ENCODE measurements around the gene MTARC2. TPM values are rescaled to one million over a fixed set of nuclear protein-coding genes. Genes with fewer than 3 reads are reported as not detected.

Gene MTARC2
- total and polyA plus RNA-seq, 2 donors (not counting 1 experiment from before 2014, with no cell fraction given) = 16.3 to 22.6 TPM

DNA sequence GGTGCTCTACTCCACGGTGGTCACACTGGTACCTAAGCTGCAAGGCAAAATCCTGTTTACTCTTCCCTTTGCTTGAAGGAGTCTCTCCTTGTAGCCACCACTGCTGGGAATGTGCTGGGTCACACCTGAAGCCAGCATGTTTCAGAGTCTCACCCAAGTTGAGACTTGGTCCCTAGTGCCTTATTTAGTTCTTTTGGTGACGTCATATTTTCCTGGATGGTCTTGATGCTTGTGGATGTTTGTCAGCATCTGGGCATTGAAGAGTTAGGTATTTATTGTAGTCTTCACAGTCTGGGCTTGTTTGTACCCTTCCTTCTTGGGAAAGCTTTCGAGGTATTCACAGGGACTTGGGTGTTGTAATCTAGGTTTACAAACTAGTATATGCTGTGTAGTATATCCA lies 5.6 kb upstream of the MTARC2 start:
- H3K4me3 Mint-ChIP-seq = no peak overlapping the region
- CTCF ChIA-PET = interaction anchor here (0.9 to 2.4 kb wide), 2 partner anchors 9 to 34 kb away, joined by 3 to 9 read pairs; no protein-coding TSS in a partner anchor
- no peak overlapping the region for H3K9ac ChIP-seq (ENCODE audit: low read length)
- no peak overlapping the region for H3K27ac Mint-ChIP-seq
- no peak overlapping the region for H2AFZ ChIP-seq (ENCODE audit: insufficient read depth, low read depth, low read length, poor library complexity, severe bottlenecking)
- DNase-seq = no peak
- H3K9me3 ChIP-seq (ENCODE audit: control extremely low read depth in 1 of 3, control insufficient read depth in 2 of 3, insufficient read depth in 1 of 3, low read length in 2 of 3) = no peaks in the 10 kb centered on the region
- H3K4me1 Mint-ChIP-seq = peaks cover 1% of the 10 kb centered on the region
- peaks cover 17% of the 10 kb centered on the region for H3K27me3 Mint-ChIP-seq
- ATAC-seq (ENCODE audit: low read depth) = no peak
- H3K4me3 ChIP-seq (ENCODE audit: control extremely low read depth in 1 of 5, extremely low read depth in 1 of 5, insufficient read depth in 1 of 5, low read depth in 2 of 5, low read length in 4 of 5) = no peak overlapping the region
- H3K9me3 Mint-ChIP-seq (ENCODE audit: insufficient read depth) = no peaks in the 10 kb centered on the region
- no peak overlapping the region for H3K27ac ChIP-seq (ENCODE audit: low read length in 2 of 2)
- peaks cover 0 to 15% (median 1%) of the 10 kb centered on the region in 4 experiments for H3K27me3 ChIP-seq (replicated peaks in 1 of 4; ENCODE audit: control extremely low read depth in 1 of 4, control insufficient read depth in 3 of 4, insufficient read depth in 4 of 4, low read length in 3 of 4)
- H3K4me2 ChIP-seq (replicated peaks; ENCODE audit: low read depth, low read length, poor library complexity, severe bottlenecking) = no peak overlapping the region
- TF ChIP-seq, protein P1, sequence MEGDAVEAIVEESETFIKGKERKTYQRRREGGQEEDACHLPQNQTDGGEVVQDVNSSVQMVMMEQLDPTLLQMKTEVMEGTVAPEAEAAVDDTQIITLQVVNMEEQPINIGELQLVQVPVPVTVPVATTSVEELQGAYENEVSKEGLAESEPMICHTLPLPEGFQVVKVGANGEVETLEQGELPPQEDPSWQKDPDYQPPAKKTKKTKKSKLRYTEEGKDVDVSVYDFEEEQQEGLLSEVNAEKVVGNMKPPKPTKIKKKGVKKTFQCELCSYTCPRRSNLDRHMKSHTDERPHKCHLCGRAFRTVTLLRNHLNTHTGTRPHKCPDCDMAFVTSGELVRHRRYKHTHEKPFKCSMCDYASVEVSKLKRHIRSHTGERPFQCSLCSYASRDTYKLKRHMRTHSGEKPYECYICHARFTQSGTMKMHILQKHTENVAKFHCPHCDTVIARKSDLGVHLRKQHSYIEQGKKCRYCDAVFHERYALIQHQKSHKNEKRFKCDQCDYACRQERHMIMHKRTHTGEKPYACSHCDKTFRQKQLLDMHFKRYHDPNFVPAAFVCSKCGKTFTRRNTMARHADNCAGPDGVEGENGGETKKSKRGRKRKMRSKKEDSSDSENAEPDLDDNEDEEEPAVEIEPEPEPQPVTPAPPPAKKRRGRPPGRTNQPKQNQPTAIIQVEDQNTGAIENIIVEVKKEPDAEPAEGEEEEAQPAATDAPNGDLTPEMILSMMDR (IDR thresholded peaks at IDR 0.05) = no peak
- TF ChIP-seq EZH2 (IDR thresholded peaks at IDR 0.05; ENCODE audit: borderline replicate concordance, insufficient read depth, low read depth, low read length, poor library complexity, severe bottlenecking) = no peak
- no peaks in the 10 kb centered on the region for H4K20me1 ChIP-seq (ENCODE audit: control insufficient read depth, insufficient read depth, low read length, poor library complexity, severe bottlenecking)
- peaks cover under 1 to 2% of the 10 kb centered on the region in 2 donors for H3K4me1 ChIP-seq (ENCODE audit: control insufficient read depth in 2 of 2, insufficient read depth in 2 of 2, low read length in 2 of 2)
- no peaks in the 10 kb centered on the region for H3K79me2 ChIP-seq (ENCODE audit: control insufficient read depth, insufficient read depth, low read length)
- WGBS (ENCODE audit: insufficient coverage) = 97% methylated on average over 2 of the region's 3 CpGs
- intact Hi-C loops (cut with micrococcal nuclease) = no loop called here
- POLR2A ChIA-PET = no interaction called here
- H3K36me3 ChIP-seq (replicated peaks in 1 of 2; ENCODE audit: control extremely low read depth in 1 of 2, control insufficient read depth in 1 of 2, extremely low read depth in 1 of 2, insufficient read depth in 2 of 2, low read length in 1 of 2) = no peaks in the 10 kb centered on the region

DNA sequence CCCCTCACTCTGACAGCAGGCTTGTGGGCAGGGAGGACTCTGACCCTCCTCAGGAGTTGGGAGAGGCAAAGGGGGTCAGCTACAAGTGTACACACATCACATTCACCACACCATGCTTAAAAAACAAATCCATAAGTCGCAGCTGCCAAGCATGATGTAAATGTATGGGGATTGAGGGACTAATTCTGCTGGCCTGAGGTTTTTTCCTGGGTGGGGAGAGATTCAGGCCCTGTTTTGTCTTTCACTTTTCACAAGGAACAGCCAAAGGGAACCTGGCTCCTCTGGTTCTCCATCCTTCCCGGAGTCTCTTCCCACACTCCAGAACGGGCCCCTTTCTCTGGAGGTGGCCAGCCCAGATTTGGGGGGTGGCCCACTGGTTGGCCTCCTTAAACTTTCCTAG lies 1.3 kb upstream of the MTARC2 start:
- TF ChIP-seq EZH2 (IDR thresholded peaks at IDR 0.05; ENCODE audit: borderline replicate concordance, insufficient read depth, low read depth, low read length, poor library complexity, severe bottlenecking) = no peak
- TF ChIP-seq, protein P1 (IDR thresholded peaks at IDR 0.05) = no peak
- H2AFZ ChIP-seq (ENCODE audit: insufficient read depth, low read depth, low read length, poor library complexity, severe bottlenecking) = no peak overlapping the region
- H4K20me1 ChIP-seq (ENCODE audit: control insufficient read depth, insufficient read depth, low read length, poor library complexity, severe bottlenecking) = no peaks in the 10 kb centered on the region
- H3K4me3 ChIP-seq (ENCODE audit: control extremely low read depth in 1 of 5, extremely low read depth in 1 of 5, insufficient read depth in 1 of 5, low read depth in 2 of 5, low read length in 4 of 5) = no peak overlapping the region
- no peaks in the 10 kb centered on the region for H3K9me3 ChIP-seq (ENCODE audit: control extremely low read depth in 1 of 3, control insufficient read depth in 2 of 3, insufficient read depth in 1 of 3, low read length in 2 of 3)
- H3K27me3 ChIP-seq (replicated peaks in 1 of 4; ENCODE audit: control extremely low read depth in 1 of 4, control insufficient read depth in 3 of 4, insufficient read depth in 4 of 4, low read length in 3 of 4) = peaks cover 0 to 40% (median 11%) of the 10 kb centered on the region in 4 experiments
- WGBS (ENCODE audit: insufficient coverage) = 95% methylated on average over 2 of the region's 3 CpGs
- no peak for ATAC-seq (ENCODE audit: low read depth)
- H3K4me2 ChIP-seq (replicated peaks; ENCODE audit: low read depth, low read length, poor library complexity, severe bottlenecking) = no peak overlapping the region
- H3K9ac ChIP-seq (ENCODE audit: low read length) = no peak overlapping the region
- Mint-ChIP-seq H3K27me3 (peaks cover 37% of the 10 kb centered on the region), H3K27ac (no peak overlapping the region), H3K4me3 (no peak overlapping the region), H3K4me1 (peaks cover 24% of the 10 kb centered on the region), H3K9me3 (ENCODE audit: insufficient read depth) (no peaks in the 10 kb centered on the region)
- no peak overlapping the region for H3K27ac ChIP-seq (ENCODE audit: low read length in 2 of 2)
- ChIA-PET POLR2A (interaction anchor here (0.6 kb wide), 1 partner anchor 1029 kb away, joined by 4 read pairs; no protein-coding TSS in a partner anchor), CTCF (interaction anchor here (1.1 to 5.5 kb wide), 4 partner anchors 13 to 66 kb away, joined by 4 to 25 read pairs (median 14); no protein-coding TSS in a partner anchor)
- H3K4me1 ChIP-seq (ENCODE audit: control insufficient read depth in 2 of 2, insufficient read depth in 2 of 2, low read length in 2 of 2) = peaks cover 16 to 20% of the 10 kb centered on the region in 2 donors
- intact Hi-C loops (cut with micrococcal nuclease) = no loop called here
- no peaks in the 10 kb centered on the region for H3K36me3 ChIP-seq (replicated peaks in 1 of 2; ENCODE audit: control extremely low read depth in 1 of 2, control insufficient read depth in 1 of 2, extremely low read depth in 1 of 2, insufficient read depth in 2 of 2, low read length in 1 of 2)
- no peak for DNase-seq
- no peaks in the 10 kb centered on the region for H3K79me2 ChIP-seq (ENCODE audit: control insufficient read depth, insufficient read depth, low read length)

Measured in B cell (primary cell).